GM23338 (cell line): ENCODE data around the gene SNN. TPM values are rescaled to one million over a fixed set of nuclear protein-coding genes. Genes with fewer than 3 reads are reported as not detected.

Experiments used
- ATAC-seq: fragments of 200-7000 bp; cut with Tn5 transposase; 3 replicates; pipeline ENCODE4 v1.9.1; 2020
- DNase-seq: peaks from one replicate; pipeline ENCODE4 v3.0.0-alpha.2; 2015; ENCODE audit warnings: low spot score
- H2AFZ ChIP-seq: fragments of 200-600 bp; sonication (generic); 2 replicates; pipeline ENCODE4 v1.8.0; 2016; ENCODE audit warnings: antibody characterized with exemption, mild to moderate bottlenecking, moderate library complexity
- H3F3A ChIP-seq: fragments of 200-600 bp; sonication (generic); replicated peaks from 2 replicates; pipeline ENCODE4 v1.8.0; 2017; ENCODE audit warnings: antibody characterized with exemption, mixed run types, low read depth
- H3K27ac ChIP-seq: fragments of 200-600 bp; sonication (generic); 2 replicates; pipeline ENCODE4 v1.6.1; 2016; ENCODE audit warnings: low read depth
- H3K27me3 ChIP-seq: fragments of 200-600 bp; sonication (generic); 2 replicates; pipeline ENCODE4 v1.8.0; 2016; ENCODE audit warnings: mild to moderate bottlenecking, mixed run types, moderate library complexity; ENCODE audit not compliant: insufficient read depth
- H3K36me3 ChIP-seq: fragments of 200-600 bp; sonication (generic); 2 replicates; pipeline ENCODE4 v1.8.0; 2016; ENCODE audit warnings: mild to moderate bottlenecking; ENCODE audit not compliant: insufficient read depth
- H3K4me1 ChIP-seq: fragments of 200-600 bp; sonication (generic); 2 replicates; pipeline ENCODE4 v1.8.0; 2016; ENCODE audit warnings: mild to moderate bottlenecking, moderate library complexity; ENCODE audit not compliant: insufficient read depth
- H3K4me2 ChIP-seq: fragments of 200-600 bp; sonication (generic); 2 replicates; pipeline ENCODE4 v1.7.1; 2017; ENCODE audit warnings: mixed run types
- H3K4me3 ChIP-seq: fragments of 200-600 bp; sonication (generic); 2 replicates; pipeline ENCODE4 v1.6.1; 2016; ENCODE audit warnings: mixed run types
- H3K79me2 ChIP-seq: fragments of 200-600 bp; sonication (generic); replicated peaks from 2 replicates; pipeline ENCODE4 v1.8.0; 2017; ENCODE audit warnings: mild to moderate bottlenecking; ENCODE audit not compliant: insufficient read depth
- H3K9me2 ChIP-seq: fragments of 200-600 bp; sonication (generic); 2 replicates; pipeline ENCODE4 v1.8.0; 2017; ENCODE audit not compliant: insufficient read depth
- H4K20me1 ChIP-seq: fragments of 200-600 bp; sonication (generic); replicated peaks from 2 replicates; pipeline ENCODE4 v1.8.0; 2017; ENCODE audit warnings: mild to moderate bottlenecking; ENCODE audit not compliant: insufficient read depth
- H3K27ac Mint-ChIP-seq: 2 replicates; pipeline ENCODE4 v1.8.0; 2020; ENCODE audit warnings: inconsistent platforms, mild to moderate bottlenecking, moderate library complexity, mixed read lengths
- H3K27me3 Mint-ChIP-seq: 3 replicates; pipeline ENCODE4 v1.8.0; 2022; ENCODE audit warnings: low read depth, mild to moderate bottlenecking, moderate library complexity, mixed read lengths, inconsistent platforms; ENCODE audit not compliant: insufficient read depth, poor library complexity
- H3K36me3 Mint-ChIP-seq: 3 replicates; pipeline ENCODE4 v1.8.0; 2021; ENCODE audit warnings: low read depth, mild to moderate bottlenecking, inconsistent platforms, moderate library complexity, mixed read lengths
- H3K4me1 Mint-ChIP-seq: 3 replicates; pipeline ENCODE4 v1.8.0; 2020; ENCODE audit warnings: mild to moderate bottlenecking, inconsistent platforms, mixed read lengths
- H3K4me3 Mint-ChIP-seq: 3 replicates; pipeline ENCODE4 v1.8.0; 2021; ENCODE audit warnings: moderate library complexity, mild to moderate bottlenecking, inconsistent platforms, mixed read lengths
- H3K9me3 Mint-ChIP-seq: 3 replicates; pipeline ENCODE4 v1.8.0; 2020; ENCODE audit warnings: moderate library complexity, mild to moderate bottlenecking, inconsistent platforms, mixed read lengths
- CTCF ChIP-seq, 2 experiments: fragments of 200-600 bp in 1 of 2; sonication (generic) in 1 of 2; conservative IDR thresholded peaks; 2 replicates each; pipeline versions ENCODE4 v1.5.1 to v1.6.1; 2016 to 2017; ENCODE audit warnings: antibody characterized with exemption in 2 of 2, low read depth in 2 of 2, mild to moderate bottlenecking in 2 of 2, moderate library complexity in 1 of 2
- ETS1 ChIP-seq: IDR thresholded peaks from 2 replicates; pipeline ENCODE4 v1.6.1; 2016; ENCODE audit warnings: antibody characterized with exemption
- EZH2 ChIP-seq: fragments of 200-600 bp; sonication (generic); IDR thresholded peaks from one replicate; pipeline ENCODE4 v1.8.0; 2017; ENCODE audit warnings: antibody characterized with exemption, mild to moderate bottlenecking, low read depth; ENCODE audit not compliant: unreplicated experiment
- EZH2phosphoT487 ChIP-seq: fragments of 200-600 bp; sonication (generic); IDR thresholded peaks from one replicate; pipeline ENCODE4 v1.8.1; 2018; ENCODE audit warnings: antibody characterized with exemption; ENCODE audit not compliant: unreplicated experiment
- NANOG ChIP-seq: IDR thresholded peaks from 2 replicates; pipeline ENCODE4 v1.6.1; 2016; ENCODE audit warnings: antibody characterized with exemption, borderline replicate concordance
- POLR2AphosphoS5 ChIP-seq: IDR thresholded peaks from 2 replicates; pipeline ENCODE4 v1.6.1; 2016; ENCODE audit warnings: antibody characterized with exemption, low read depth
- polyA plus RNA-seq: library from polyadenylated mRNA; unstranded; fragments of >200 nt; fragmentation: Nextera tagmentation; extraction: Ambion mirVana; gene quantifications from 2 replicates; pipeline ENCODE4 v1.2.1, GENCODE V29; 2016
- total RNA-seq: library from RNA; depleted of rRNA; stranded (reverse); fragments of >200 nt; shearing (Covaris generic); gene quantifications from 2 replicates; pipeline ENCODE4 v1.2.3, GENCODE V29; 2014

SNN gene
- total and polyA plus RNA-seq, 2 experiments from 2014 or later, result 19.0 to 63.3 TPM

- H4K20me1 ChIP-seq, result peaks cover 56% of the 10 kb centered on the region
Observed at GRCh38 chr16:11672206-11673090, 4.2 kb downstream of the SNN start.

More at GRCh38 chr16:11672206-11673090, 4.2 kb downstream of the SNN start:
- H3K4me1 Mint-ChIP-seq, result peaks cover 50% of the 10 kb centered on the region
- H3K27ac Mint-ChIP-seq, result peak overlapping the region; percentile 90
- H3K4me3 Mint-ChIP-seq, result no peak overlapping the region; the same call in 2 of the 3 replicates
- no peaks in the 10 kb centered on the region for H3K9me3 Mint-ChIP-seq
- H3K79me2 ChIP-seq, result peaks cover 57% of the 10 kb centered on the region
- no peak overlapping the region for H3K4me3 ChIP-seq
- 0 out of 2 replicates have a peak, but pooled peaks cover 1% of the 10 kb centered on the region for H3K27me3 ChIP-seq
- ATAC-seq, result no peak
- peak overlapping the region; percentile 26; the same call in 1 of the 2 replicates for H3K4me2 ChIP-seq
- H3K27ac ChIP-seq, result peak overlapping the region; percentile 26; the same call in 1 of the 2 replicates
- no peaks in the 10 kb centered on the region for H3K9me2 ChIP-seq
- peaks cover 12% of the 10 kb centered on the region for H3K36me3 Mint-ChIP-seq
- DNase-seq, result no peak
- H3K36me3 ChIP-seq, result 0 out of 2 replicates have a peak, but pooled peaks cover 11% of the 10 kb centered on the region
- H3K4me1 ChIP-seq, result peaks cover 16% of the 10 kb centered on the region
- TF ChIP-seq NANOG (no peak), CTCF (conservative IDR thresholded peaks at IDR 0.05; ENCODE audit: low read depth in 2 of 2) (no peak), EZH2 (no peak), POLR2AphosphoS5 (no peak), ETS1 (no peak), EZH2phosphoT487 (no peak)
- H3K27me3 Mint-ChIP-seq, result peaks cover 18% of the 10 kb centered on the region
- H2AFZ ChIP-seq, result no peak overlapping the region
- peaks cover 5% of the 10 kb centered on the region for H3F3A ChIP-seq
